Astrocyte (in vitro differentiated cells and primary cell): ENCODE results near the gene ZNF322.

Experiments used
- EZH2 ChIP-seq: IDR thresholded peaks from 2 replicates; pipeline ENCODE4 v1.6.1; 2012; ENCODE audit warnings: mild to moderate bottlenecking, low read length, inconsistent platforms; ENCODE audit not compliant: insufficient read depth
- TF ChIP-seq, protein P1 (sequence below): IDR thresholded peaks from 2 replicates; pipeline ENCODE4 v1.5.1; 2011; ENCODE audit warnings: low read depth, mild to moderate bottlenecking, inconsistent platforms, low read length, moderate library complexity; ENCODE audit not compliant: insufficient read depth

GRCh38 chr6:26604797-26605196, 54.7 kb downstream of the ZNF322 start:
- TF ChIP-seq, protein P1, sequence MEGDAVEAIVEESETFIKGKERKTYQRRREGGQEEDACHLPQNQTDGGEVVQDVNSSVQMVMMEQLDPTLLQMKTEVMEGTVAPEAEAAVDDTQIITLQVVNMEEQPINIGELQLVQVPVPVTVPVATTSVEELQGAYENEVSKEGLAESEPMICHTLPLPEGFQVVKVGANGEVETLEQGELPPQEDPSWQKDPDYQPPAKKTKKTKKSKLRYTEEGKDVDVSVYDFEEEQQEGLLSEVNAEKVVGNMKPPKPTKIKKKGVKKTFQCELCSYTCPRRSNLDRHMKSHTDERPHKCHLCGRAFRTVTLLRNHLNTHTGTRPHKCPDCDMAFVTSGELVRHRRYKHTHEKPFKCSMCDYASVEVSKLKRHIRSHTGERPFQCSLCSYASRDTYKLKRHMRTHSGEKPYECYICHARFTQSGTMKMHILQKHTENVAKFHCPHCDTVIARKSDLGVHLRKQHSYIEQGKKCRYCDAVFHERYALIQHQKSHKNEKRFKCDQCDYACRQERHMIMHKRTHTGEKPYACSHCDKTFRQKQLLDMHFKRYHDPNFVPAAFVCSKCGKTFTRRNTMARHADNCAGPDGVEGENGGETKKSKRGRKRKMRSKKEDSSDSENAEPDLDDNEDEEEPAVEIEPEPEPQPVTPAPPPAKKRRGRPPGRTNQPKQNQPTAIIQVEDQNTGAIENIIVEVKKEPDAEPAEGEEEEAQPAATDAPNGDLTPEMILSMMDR = no peak
- no peak for TF ChIP-seq EZH2
